ENCODE measurements around the gene ASTN2. TPM values are rescaled to one million over a fixed set of nuclear protein-coding genes. Genes with fewer than 3 reads are reported as not detected.

The ASTN2 gene
- total and polyA plus RNA-seq, 2 donors (not counting 3 experiments of a cell fraction or from before 2014, with no cell fraction given): 1.0 to 1.9 TPM

DNA sequence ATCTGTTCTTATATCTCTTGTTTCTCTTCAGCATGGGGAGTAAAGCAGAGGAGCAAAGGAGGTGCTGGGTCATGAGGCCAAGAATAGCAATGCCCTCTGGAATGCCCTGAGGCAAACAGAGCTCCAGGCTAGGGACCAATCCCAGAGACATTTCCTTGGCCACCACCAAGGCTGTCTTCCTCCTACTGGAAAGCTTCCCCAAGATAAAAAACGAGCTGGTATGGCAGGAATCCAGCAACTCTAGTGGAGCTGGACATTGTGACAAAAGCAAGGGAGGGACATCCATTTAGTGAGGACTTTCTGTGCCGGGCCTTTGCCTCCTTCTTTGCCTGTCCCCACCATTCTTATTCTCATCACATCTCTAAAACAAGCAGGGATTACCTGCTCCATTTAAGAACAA is 161.6 kb downstream of the ASTN2 start:
- Histone ChIP-seq H3K4me3 (replicated peaks in 1 of 3; ENCODE audit: insufficient read depth in 1 of 3, low read depth in 1 of 3, low read length in 3 of 3) (no peak overlapping the region), H3K79me2 (ENCODE audit: control insufficient read depth, insufficient read depth, low read length) (no peaks in the 10 kb centered on the region), H3K27ac (ENCODE audit: insufficient read depth, low read depth, low read length) (no peak overlapping the region), H2AFZ (ENCODE audit: low read depth, low read length) (no peak overlapping the region), H3K36me3 (ENCODE audit: control insufficient read depth in 2 of 2, extremely low read depth in 1 of 2, insufficient read depth in 2 of 2, low read length in 2 of 2) (no peaks in the 10 kb centered on the region), H3K9ac (replicated peaks; ENCODE audit: extremely low read depth, insufficient read depth, low read length) (no peak overlapping the region), H3K9me1 (replicated peaks; ENCODE audit: control insufficient read depth, extremely low read depth, insufficient read depth, low read length) (no peaks in the 10 kb centered on the region), H3K9me3 (replicated peaks; ENCODE audit: control insufficient read depth, insufficient read depth, low read length) (peaks cover 2% of the 10 kb centered on the region), H3K4me2 (ENCODE audit: insufficient read depth, low read length) (no peak overlapping the region), H3K4me1 (ENCODE audit: control insufficient read depth, extremely low read depth, insufficient read depth, low read length) (no peaks in the 10 kb centered on the region), H4K20me1 (replicated peaks; ENCODE audit: control insufficient read depth, extremely low read depth, insufficient read depth, low read length) (no peaks in the 10 kb centered on the region), H3K27me3 (ENCODE audit: control insufficient read depth in 2 of 2, insufficient read depth in 2 of 2, low read length in 2 of 2) (no peaks in the 10 kb centered on the region)
- ChIA-PET CTCF (no interaction called here), POLR2A (no interaction called here)
- intact Hi-C loops (cut with micrococcal nuclease) (no loop called here), dilution Hi-C loops (cut with MboI; ENCODE audit: extremely low pct_ligation_motif_present, low sequenced_read_pairs) (no loop called here)
- FAIRE-seq (no peak), DNase-seq (ENCODE audit: low read depth, low spot score) (no peak)
- no peak for TF ChIP-seq JUN (IDR thresholded peaks at IDR 0.05; ENCODE audit: borderline replicate concordance, insufficient read depth, insufficient read length, low read depth)
- TF ChIP-seq POLR2AphosphoS5 (IDR thresholded peaks at IDR 0.05; ENCODE audit: insufficient read depth, low read depth, low read length): no peak
- no peak for TF ChIP-seq MAX (IDR thresholded peaks at IDR 0.05; ENCODE audit: insufficient read depth, insufficient read length)
- no peak for TF ChIP-seq POLR2A (IDR thresholded peaks at IDR 0.05; ENCODE audit: low read depth, low read length)
- TF ChIP-seq CTCF (IDR thresholded peaks at IDR 0.05; ENCODE audit: extremely low read depth in 1 of 2, insufficient read depth in 1 of 2, low read depth in 1 of 2, low read length in 2 of 2): no peak
- no peak for TF ChIP-seq GATA2 (IDR thresholded peaks at IDR 0.05; ENCODE audit: insufficient read depth, insufficient read length, low read depth, low read length)
- no peak for TF ChIP-seq FOS (IDR thresholded peaks at IDR 0.05; ENCODE audit: borderline replicate concordance, insufficient read depth, low read length)
- no peak for TF ChIP-seq MYC (IDR thresholded peaks at IDR 0.05; ENCODE audit: low read depth, low read length)
- TF ChIP-seq EZH2 (IDR thresholded peaks at IDR 0.05; ENCODE audit: borderline replicate concordance, low read depth, low read length, severe bottlenecking): no peak
- no TSS peak for BruUV-seq (replicated peaks)

Measured in endothelial cell of umbilical vein (primary cell).